ENCODE measurements around the gene NSMCE1.

Gene NSMCE1

GRCh38 chr16:27228621-27229501, 39.7 kb downstream of the NSMCE1 start:
- no peak for DNase-seq

GRCh38 chr16:27228045-27228444, 40.5 kb downstream of the NSMCE1 start:
- DNase-seq = no peak

DNA sequence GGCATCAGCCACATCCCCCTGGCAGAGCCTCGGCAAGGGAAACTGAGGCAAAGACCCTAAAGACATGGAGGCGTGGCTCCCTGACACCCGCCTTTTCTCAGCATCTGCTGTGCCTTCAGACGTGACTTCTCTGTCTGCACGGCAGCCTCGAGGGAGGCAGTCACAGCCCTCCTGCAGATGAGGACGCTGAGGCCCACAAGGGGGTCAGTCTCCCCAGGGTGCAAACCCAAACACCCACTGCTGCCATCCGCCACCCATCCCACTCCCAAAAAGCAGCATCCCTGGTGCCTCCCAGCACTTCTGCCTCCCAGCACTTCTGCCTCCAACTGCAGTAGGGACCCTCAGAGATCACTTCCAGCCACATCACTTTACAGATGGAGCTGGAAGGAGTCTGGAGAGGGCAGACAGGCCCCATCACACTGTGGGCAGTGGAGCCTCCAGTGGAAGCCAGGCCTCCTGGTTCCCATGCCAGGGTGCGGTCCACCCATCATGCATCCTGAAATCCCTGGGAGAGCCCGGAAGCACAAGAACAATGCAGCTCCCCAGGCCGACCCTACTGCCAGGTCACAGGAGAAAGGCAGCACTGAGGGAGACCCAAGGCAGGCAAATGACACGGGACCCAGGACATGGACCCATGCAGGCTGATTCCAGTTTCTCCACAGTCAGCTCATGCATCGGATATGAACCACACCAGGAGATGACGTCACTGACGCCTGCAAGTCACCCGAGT, 41.4 kb downstream of the NSMCE1 start:
- no peak for DNase-seq

DNA sequence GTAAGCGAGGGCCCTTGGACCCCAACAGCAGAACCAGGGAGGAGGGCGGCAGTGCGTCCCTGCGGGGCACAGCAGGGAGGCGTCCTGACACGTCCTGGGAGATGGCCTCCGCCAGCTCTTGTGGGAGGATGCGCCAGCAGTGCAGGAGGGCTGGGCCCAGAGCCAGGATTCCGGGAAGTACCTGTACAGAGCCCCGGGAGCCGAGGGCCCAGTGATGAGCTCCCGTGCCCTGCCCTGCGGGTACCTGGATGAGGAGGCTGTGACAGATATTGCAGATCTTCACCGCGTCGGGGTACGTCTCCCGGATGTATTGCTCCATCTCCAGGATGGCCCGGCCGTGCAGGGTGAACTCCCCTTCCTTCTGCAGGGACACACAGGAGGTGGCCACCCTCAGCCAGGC, 42.1 kb downstream of the NSMCE1 start:
- no peak for DNase-seq

- no peak for DNase-seq
These were observed 42.8 kb downstream of the NSMCE1 start for GRCh38 chr16:27225536-27226360.

GRCh38 chr16:27224741-27225300, 43.8 kb downstream of the NSMCE1 start:
- DNase-seq = no peak

GRCh38 chr16:27224271-27224737, 44.3 kb downstream of the NSMCE1 start:
- DNase-seq = no peak

GRCh38 chr16:27223701-27224100, 44.9 kb downstream of the NSMCE1 start:
- no peak for DNase-seq

DNA sequence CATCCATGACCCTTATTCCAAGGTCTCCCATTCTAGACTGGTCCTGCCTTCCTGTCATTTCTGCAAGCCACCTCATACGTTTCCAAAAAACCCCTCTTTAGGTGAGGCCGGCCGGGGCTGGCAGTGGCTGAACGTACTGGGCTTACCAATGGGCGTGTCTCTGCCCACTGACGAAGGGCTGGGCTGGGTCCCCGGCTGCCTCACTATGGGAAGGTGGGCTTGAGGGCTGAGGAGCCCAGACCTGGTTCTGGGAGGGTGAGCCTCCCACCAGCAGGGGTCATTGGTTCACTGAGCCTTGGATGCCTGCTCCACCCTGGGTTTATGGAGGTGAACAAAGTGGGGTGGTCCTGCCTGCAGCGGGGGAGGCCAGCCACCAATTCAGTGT, 45.4 kb downstream of the NSMCE1 start:
- DNase-seq = no peak

- no peak for DNase-seq
These were observed 46.0 kb downstream of the NSMCE1 start for GRCh38 chr16:27222249-27223225.

DNA sequence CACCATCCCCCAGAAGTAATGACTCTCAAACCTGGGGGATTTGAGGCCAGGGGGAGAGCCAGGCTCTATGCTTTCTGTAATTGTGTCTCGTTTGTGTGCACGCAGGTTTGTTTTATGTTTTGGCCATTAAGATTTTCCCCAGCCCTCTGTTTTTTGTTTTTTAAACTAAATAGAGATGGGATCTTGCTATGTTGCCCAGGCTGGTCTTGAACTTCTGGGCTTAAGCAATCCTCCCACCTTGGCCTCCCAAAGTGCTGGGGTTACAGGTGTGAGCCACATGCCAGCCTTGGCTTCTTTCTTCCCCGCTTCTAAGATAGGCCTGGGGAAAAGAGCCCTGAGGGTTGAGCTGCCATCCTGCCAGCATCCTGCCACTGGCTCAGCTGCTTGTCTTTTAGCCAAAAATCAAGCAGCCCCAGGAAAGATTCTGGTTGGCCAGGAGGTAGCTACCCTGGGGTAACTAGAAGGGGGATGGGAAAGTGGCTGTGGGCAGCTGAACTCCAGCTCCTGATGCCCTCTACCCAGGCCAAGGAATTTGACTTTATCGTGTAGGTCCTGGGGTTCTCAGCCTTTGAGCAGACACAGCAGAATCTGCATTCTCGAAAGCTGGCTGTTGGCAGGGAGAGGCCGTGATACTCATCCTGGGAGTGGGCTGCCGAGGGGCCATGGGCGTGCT, 46.9 kb downstream of the NSMCE1 start:
- no peak for DNase-seq

GRCh38 chr16:27220991-27221390, 47.6 kb downstream of the NSMCE1 start:
- DNase-seq = no peak

- DNase-seq = no peak
These were observed 48.0 kb downstream of the NSMCE1 start for GRCh38 chr16:27220527-27220926.

DNA sequence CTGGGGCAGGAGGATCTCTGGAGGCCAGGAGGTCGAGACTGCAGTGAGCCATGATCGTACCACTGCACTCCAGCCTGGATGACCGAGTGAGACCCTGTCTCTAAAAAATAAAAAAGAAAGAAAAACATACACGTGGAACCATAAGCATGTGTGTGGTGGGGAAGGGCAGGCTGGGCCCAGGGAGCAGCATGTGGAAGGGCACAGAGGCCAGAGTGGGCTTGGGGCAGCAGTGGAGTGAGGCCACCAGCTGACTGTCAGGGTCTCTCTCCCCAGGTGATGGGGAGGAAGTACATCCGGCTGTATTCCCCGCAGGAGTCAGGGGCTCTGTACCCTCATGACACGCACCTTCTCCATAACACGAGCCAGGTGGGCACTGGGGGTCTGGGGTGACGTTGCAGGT, 48.5 kb downstream of the NSMCE1 start:
- no peak for DNase-seq

- DNase-seq = no peak
These were observed 49.4 kb downstream of the NSMCE1 start for GRCh38 chr16:27219161-27219560.

DNA sequence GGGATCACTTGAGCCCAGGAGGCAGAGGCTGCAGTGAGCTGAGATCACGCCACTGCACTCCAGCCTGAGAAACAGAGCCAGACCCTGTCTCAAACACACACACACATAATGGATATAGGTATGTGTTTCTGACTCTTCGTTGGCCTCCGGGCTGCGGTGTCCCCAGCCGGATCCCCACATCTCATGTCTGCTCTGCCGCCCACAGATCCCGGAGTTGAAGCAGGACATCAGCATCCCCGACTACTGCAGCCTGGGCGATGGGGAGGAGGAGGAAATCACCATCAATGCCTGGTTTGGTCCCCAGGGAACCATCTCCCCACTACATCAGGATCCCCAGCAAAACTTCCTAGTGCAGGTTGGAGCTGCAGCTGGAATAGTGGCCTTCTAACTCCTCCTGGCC, 49.8 kb downstream of the NSMCE1 start:
- DNase-seq = no peak

DNA sequence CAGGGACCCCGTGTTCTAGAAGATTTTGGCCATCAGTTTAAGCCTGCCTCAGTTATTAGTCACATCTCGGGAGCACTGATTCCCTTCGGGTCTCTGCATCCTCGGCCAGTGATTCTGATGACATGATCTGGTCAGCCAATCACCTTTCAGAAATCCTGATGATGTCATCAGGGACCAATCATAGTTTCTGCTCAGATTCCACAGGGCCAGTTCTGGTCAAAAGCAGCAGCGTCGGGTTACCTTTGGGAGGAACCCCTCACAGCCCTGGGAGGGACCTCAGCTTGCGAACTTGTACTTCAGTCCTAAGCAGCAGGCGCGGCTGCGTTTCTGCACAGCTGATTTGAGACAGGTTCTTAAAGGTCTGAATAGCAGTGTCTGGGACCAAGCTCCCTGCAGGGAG, 51.3 kb downstream of the NSMCE1 start:
- no peak for DNase-seq

GRCh38 chr16:27216297-27216885, 52.2 kb downstream of the NSMCE1 start:
- DNase-seq = no peak

GRCh38 chr16:27215660-27216059, 52.9 kb downstream of the NSMCE1 start:
- DNase-seq = no peak

DNA sequence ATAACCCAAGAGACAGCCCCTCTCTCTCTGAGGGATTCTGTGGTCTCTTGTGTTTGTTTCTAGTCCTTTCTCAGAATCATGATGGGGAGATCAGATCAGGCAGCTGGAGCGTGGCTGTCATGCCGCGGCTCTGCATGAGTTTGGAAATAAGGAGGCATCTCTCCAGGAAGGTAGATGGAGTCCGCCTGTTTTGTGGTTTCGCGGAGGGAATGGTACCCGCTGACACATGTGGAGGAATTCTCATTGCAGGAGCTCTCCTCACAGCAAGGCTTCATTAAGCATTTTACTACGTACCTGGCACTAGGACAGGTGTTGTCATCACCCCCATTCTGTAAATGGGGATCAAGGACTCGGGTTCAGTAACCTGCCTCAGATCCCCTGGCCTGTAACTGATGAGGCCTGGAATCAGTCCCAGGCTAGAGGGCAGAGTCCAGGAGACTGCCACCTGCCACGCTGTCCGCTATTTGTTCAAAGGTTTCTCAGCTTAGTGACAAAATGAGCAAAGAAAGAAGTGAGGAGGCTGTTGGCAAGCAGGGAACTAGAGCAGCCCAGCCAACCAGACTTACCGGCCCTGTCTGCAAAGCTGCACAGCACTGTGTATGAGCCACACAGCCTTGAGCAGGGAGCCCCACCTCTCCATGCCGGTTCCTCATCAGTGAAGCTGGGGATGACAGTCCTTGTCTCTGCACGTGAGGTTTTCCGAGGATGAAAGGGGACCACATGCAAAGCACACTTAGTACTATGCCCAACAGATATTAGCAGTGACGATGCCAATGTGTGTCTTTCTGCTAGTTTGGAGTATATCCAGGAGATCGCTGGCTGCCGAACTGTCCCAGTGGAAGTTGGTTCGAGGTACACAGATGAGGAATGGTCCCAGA, 54.2 kb downstream of the NSMCE1 start:
- DNase-seq = no peak
